ENCODE measurements around the gene DIPK1A.

GRCh38 chr1:92839442-92839841, 121.8 kb downstream of the DIPK1A start:
- TF ChIP-seq POLR2A (IDR thresholded peaks at IDR 0.05) = no peak
- TF ChIP-seq CTCF (IDR thresholded peaks at IDR 0.05) = no peak

All from adrenal gland (tissue), 5 donors.